Measurements from ENCODE around the gene KAZN.

Gene KAZN

GRCh38 chr1:14803002-14803789 is 204.7 kb downstream of the KAZN start:
- DNase-seq, result no peak

- DNase-seq, result no peak
Observed at GRCh38 chr1:14804626-14805025, 206.1 kb downstream of the KAZN start.

GRCh38 chr1:14806772-14807171 is 208.3 kb downstream of the KAZN start:
- DNase-seq, result no peak

GRCh38 chr1:14808768-14809167 is 210.3 kb downstream of the KAZN start:
- no peak for DNase-seq

GRCh38 chr1:14809191-14809981 is 210.9 kb downstream of the KAZN start:
- no peak for DNase-seq

GRCh38 chr1:14810595-14811361 is 212.3 kb downstream of the KAZN start:
- no peak for DNase-seq

GRCh38 chr1:14811573-14811972 is 213.1 kb downstream of the KAZN start:
- no peak for DNase-seq

- DNase-seq, result no peak
Observed at GRCh38 chr1:14812189-14812588, 213.7 kb downstream of the KAZN start.

GRCh38 chr1:14815175-14815877 is 216.8 kb downstream of the KAZN start:
- DNase-seq, result no peak

GRCh38 chr1:14817223-14818170 is 219.0 kb downstream of the KAZN start:
- DNase-seq, result no peak

GRCh38 chr1:14820295-14821085 is 222.0 kb downstream of the KAZN start:
- DNase-seq, result no peak

- no peak for DNase-seq
Observed at GRCh38 chr1:14822493-14822892, 224.0 kb downstream of the KAZN start.

GRCh38 chr1:14822996-14823395 is 224.5 kb downstream of the KAZN start:
- no peak for DNase-seq

GRCh38 chr1:14824314-14824915 is 225.9 kb downstream of the KAZN start:
- DNase-seq, result no peak

- DNase-seq, result no peak
Observed at GRCh38 chr1:14825396-14825795, 226.9 kb downstream of the KAZN start.

- DNase-seq, result no peak
Observed at GRCh38 chr1:14826172-14826636, 227.7 kb downstream of the KAZN start.

- no peak for DNase-seq
Observed at GRCh38 chr1:14826731-14827326, 228.3 kb downstream of the KAZN start.

- no peak for DNase-seq
Observed at GRCh38 chr1:14827870-14828269, 229.4 kb downstream of the KAZN start.

GRCh38 chr1:14828665-14829064 is 230.2 kb downstream of the KAZN start:
- no peak for DNase-seq

- no peak for DNase-seq
Observed at GRCh38 chr1:14835725-14836124, 237.2 kb downstream of the KAZN start.
